CD4-positive, alpha-beta memory T cell (primary cell): ENCODE measurements around the gene CFAP53. TPM values are rescaled to one million over a fixed set of nuclear protein-coding genes. Genes with fewer than 3 reads are reported as not detected.
"Not testable (repeated sequence)": the region's sequence is repeated elsewhere in the genome, so short reads cannot be mapped to it uniquely, and the experiment has no call there.

Experiments used
- CTCF ChIA-PET: fragments of 350-600 bp; sonication (Branson Sonifier 250); formaldehyde crosslinking; loops from one replicate; lab custom pipeline; 2021; ENCODE audit warnings: inconsistent platforms; ENCODE audit not compliant: partially characterized antibody; lab: Charles Lee
- POLR2A ChIA-PET: fragments of 350-600 bp; sonication (Branson Sonifier 250); formaldehyde crosslinking; loops from one replicate; lab custom pipeline; 2021; ENCODE audit not compliant: partially characterized antibody; lab: Charles Lee
- DNase-seq, 5 donors: peaks; one replicate each; pipeline versions ENCODE4 v3.0.0 to v3.0.0-alpha.2; 2020 to 2022; ENCODE audit warnings: mixed read lengths in 1 of 5
- H3K27ac ChIP-seq: one replicate; pipeline ENCODE4 v1.7.0; 2013; ENCODE audit warnings: low read depth, low read length
- H3K27me3 ChIP-seq: 2 replicates; pipeline ENCODE4 v1.7.0; 2013; ENCODE audit warnings: mild to moderate bottlenecking, low read length, moderate library complexity; ENCODE audit not compliant: insufficient read depth
- H3K36me3 ChIP-seq: 2 replicates; pipeline ENCODE4 v1.7.0; 2013; ENCODE audit warnings: mild to moderate bottlenecking, low read length, moderate library complexity; ENCODE audit not compliant: insufficient read depth
- H3K4me1 ChIP-seq: 2 replicates; pipeline ENCODE4 v1.7.0; 2013; ENCODE audit warnings: mild to moderate bottlenecking, low read length, moderate library complexity; ENCODE audit not compliant: insufficient read depth
- H3K4me3 ChIP-seq, 2 donors: one replicate each; pipeline ENCODE4 v1.7.0; 2013; ENCODE audit warnings: low read length in 2 of 2, mild to moderate bottlenecking in 1 of 2
- H3K9me3 ChIP-seq, 2 donors: one replicate each; pipeline ENCODE4 v1.7.0; 2013; ENCODE audit warnings: low read length in 2 of 2, control low read depth in 1 of 2; ENCODE audit not compliant: control insufficient read depth in 1 of 2
- H3K27ac Mint-ChIP-seq, 7 donors: one replicate each; pipeline ENCODE4 v1.8.0; 2020 to 2021; ENCODE audit warnings: mixed read lengths in 7 of 7, mild to moderate bottlenecking in 6 of 7, inconsistent platforms in 3 of 7, moderate library complexity in 3 of 7
- H3K27me3 Mint-ChIP-seq, 2 donors: one replicate each; pipeline ENCODE4 v1.8.0; 2020 to 2021; ENCODE audit warnings: mixed read lengths in 2 of 2
- H3K36me3 Mint-ChIP-seq, 2 donors: one replicate each; pipeline ENCODE4 v1.8.0; 2020 to 2021; ENCODE audit warnings: mixed read lengths in 2 of 2, inconsistent platforms in 1 of 2, mild to moderate bottlenecking in 1 of 2
- H3K4me1 Mint-ChIP-seq, 4 donors: one replicate each; pipeline ENCODE4 v1.8.0; 2020 to 2021; ENCODE audit warnings: mixed read lengths in 4 of 4, mild to moderate bottlenecking in 1 of 4
- H3K4me3 Mint-ChIP-seq, 8 donors: one replicate each; pipeline ENCODE4 v1.8.0; 2020 to 2021; ENCODE audit warnings: mixed read lengths in 8 of 8, mild to moderate bottlenecking in 7 of 8, moderate library complexity in 6 of 8, inconsistent platforms in 3 of 8
- H3K9me3 Mint-ChIP-seq, 8 donors: one replicate each; pipeline ENCODE4 v1.8.0; 2020 to 2021; ENCODE audit warnings: mixed read lengths in 8 of 8, mild to moderate bottlenecking in 5 of 8, inconsistent platforms in 3 of 8, moderate library complexity in 1 of 8
- intact Hi-C: fragments of 100-400 bp; cut with micrococcal nuclease; formaldehyde crosslinking; loops from one replicate; pipeline ENCODE4 v1.15.1; 2023
- polyA plus RNA-seq, 2 donors: library from polyadenylated mRNA; unstranded; fragments of 300-500 nt; fragmentation: Illumina TruSeq; gene quantifications; one replicate each; pipeline ENCODE4 v1.2.3, GENCODE V29; 2021
- total RNA-seq, 2 experiments: library from RNA; stranded (reverse); gene quantifications; one replicate each; pipeline ENCODE4 v1.2.3, GENCODE V29; 2021

CFAP53 gene
- total and polyA plus RNA-seq, 4 experiments from 2014 or later, result 0.10 to 1.6 (median 0.76) TPM

DNA sequence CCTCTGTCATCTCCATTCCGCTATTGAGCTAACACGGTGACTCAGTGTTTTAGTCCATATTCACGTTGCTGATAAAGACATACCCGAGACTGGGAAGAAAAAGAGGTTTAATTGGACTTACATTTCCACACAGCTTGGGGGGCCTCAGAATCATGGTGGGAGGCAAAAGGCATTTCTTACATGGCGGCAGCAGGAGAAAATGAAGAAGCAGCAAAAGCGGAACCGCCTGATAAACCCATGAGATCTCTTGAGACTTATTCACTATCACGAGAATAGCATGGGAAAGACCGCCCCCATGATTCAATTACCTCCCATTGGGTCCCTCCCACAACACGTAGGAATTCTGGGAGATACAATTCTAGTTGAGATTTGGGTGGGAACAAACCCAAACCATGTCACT lies 43.8 kb upstream of the CFAP53 start:
- CTCF ChIA-PET, result interaction anchor here (1.6 to 3.0 kb wide), 2 partner anchors 42 to 47 kb away, joined by 5 to 9 read pairs; no protein-coding TSS in a partner anchor
- H3K4me1 Mint-ChIP-seq, result peaks cover 8 to 21% (median 14%) of the 10 kb centered on the region in 4 donors

DNA sequence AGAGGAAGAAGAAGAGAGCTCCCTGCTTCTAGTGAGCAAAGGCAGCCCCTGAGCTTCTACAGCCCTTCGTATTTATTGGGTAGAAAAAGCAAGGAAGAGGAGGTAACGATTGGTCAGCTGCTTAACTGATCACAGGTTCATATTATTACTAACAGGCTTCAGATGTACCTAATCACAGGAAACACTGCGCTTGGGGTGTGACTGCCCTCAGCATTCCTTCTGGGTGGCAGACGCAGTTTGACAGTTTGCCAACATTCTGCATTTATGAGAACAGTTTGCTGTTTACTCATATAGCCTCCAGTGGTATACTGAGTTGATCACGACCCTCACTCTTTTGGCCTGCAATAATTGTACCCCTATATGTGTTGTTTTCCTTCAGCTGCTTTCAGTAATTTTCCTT lies 42.6 kb upstream of the CFAP53 start:
- not testable (repeated sequence) for H3K9me3 Mint-ChIP-seq, H3K36me3 Mint-ChIP-seq, H3K27me3 ChIP-seq, H3K9me3 ChIP-seq, DNase-seq, H3K36me3 ChIP-seq, H3K27ac ChIP-seq, H3K4me3 ChIP-seq, H3K27ac Mint-ChIP-seq
- peaks cover 8 to 21% (median 14%) of the 10 kb centered on the region in 4 donors for H3K4me1 Mint-ChIP-seq
- CTCF ChIA-PET, result interaction anchor here (0.8 to 3.0 kb wide), 4 partner anchors 27 to 48 kb away, joined by 3 to 9 read pairs (median 4); partner anchors contain the start of genes CFAP53 and MBD1
- peak overlapping the region in 1 of 8 donors; percentile 40 for H3K4me3 Mint-ChIP-seq
- intact Hi-C loops, result loop anchor here (5.0 kb wide), 1 partner anchor 48 kb away; no protein-coding TSS in a partner anchor
- peaks cover 10 to 14% of the 10 kb centered on the region in 2 donors for H3K27me3 Mint-ChIP-seq
- peaks cover 15% of the 10 kb centered on the region for H3K4me1 ChIP-seq
- POLR2A ChIA-PET, result interaction anchor here (2.2 kb wide), 1 partner anchor 19 kb away, joined by 15 read pairs; no protein-coding TSS in a partner anchor

More for the DNA sequence above, 43.8 kb upstream of the CFAP53 start:
- Mint-ChIP-seq H3K4me3 (no peak overlapping the region), H3K36me3 (no peaks in the 10 kb centered on the region), H3K27me3 (peaks cover 8 to 14% of the 10 kb centered on the region in 2 donors), H3K27ac (no peak overlapping the region), H3K9me3 (peaks cover 0 to 7% (median 3%) of the 10 kb centered on the region in 8 donors)
- H3K4me3 ChIP-seq, result no peak overlapping the region
- DNase-seq, result no peak
- H3K27ac ChIP-seq, result no peak overlapping the region
- peaks cover 15% of the 10 kb centered on the region for H3K4me1 ChIP-seq
- POLR2A ChIA-PET, result no interaction called here
- H3K9me3 ChIP-seq, result peaks cover 0 to 4% of the 10 kb centered on the region in 2 donors
- intact Hi-C loops, result no loop called here
- H3K27me3 ChIP-seq, result no peaks in the 10 kb centered on the region
- H3K36me3 ChIP-seq, result no peaks in the 10 kb centered on the region

DNA sequence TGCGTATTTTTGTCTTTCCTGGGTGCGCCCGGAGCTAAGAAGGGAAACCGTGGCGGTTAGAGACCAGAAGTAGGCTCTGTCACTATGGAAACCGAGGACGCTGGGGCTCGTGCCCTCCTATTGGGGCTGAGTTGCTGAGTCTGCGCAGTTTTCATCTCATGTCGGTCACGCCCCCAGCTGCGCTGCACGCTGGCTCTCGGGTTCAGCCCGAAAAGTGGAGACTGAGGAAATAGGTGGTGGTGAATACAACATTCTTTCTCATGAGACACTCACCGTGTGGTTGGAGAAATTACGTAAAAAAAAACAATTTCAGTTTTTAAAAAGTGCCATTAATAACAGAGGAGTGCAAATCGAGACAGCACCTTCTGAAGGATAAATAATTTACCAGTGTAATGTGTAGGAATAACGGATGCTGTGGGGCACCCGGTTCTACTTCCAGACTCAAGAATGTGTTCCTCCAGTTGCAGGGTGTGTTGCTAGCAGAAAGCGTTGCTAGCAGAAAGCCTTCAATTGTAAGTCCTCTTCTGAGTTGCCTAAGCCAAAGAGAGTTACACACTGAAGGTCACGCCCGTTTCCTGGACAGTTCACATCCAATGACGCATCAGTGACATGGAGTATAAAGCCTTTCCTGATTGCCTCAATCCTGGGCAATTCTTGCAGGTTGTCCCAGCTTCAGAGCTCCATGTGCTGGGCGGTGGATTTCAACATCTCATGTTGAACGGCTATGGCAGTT lies 41.6 kb upstream of the CFAP53 start:
- H3K27ac ChIP-seq, result peak overlapping the region; percentile 7
- peaks cover 8 to 20% of the 10 kb centered on the region in 2 donors for H3K27me3 Mint-ChIP-seq
- H3K4me1 ChIP-seq, result peaks cover 15% of the 10 kb centered on the region
- no peaks in the 10 kb centered on the region for H3K36me3 ChIP-seq
- peak overlapping the region; percentile 53 to 55 for H3K4me3 ChIP-seq
- DNase-seq, result peak; percentile 85 to 93 (median 89)
- CTCF ChIA-PET, result interaction anchor here (1.1 to 3.0 kb wide), 5 partner anchors 19 to 49 kb away, joined by 3 to 9 read pairs (median 4); partner anchors contain the start of genes CFAP53 and MBD1
- H3K36me3 Mint-ChIP-seq, result no peaks in the 10 kb centered on the region
- peaks cover 0 to 6% of the 10 kb centered on the region in 2 donors for H3K9me3 ChIP-seq
- peaks cover 0 to 8% (median 4%) of the 10 kb centered on the region in 8 donors for H3K9me3 Mint-ChIP-seq
- no peaks in the 10 kb centered on the region for H3K27me3 ChIP-seq
- intact Hi-C loops, result loop anchor here (1.0 to 5.0 kb wide), 6 partner anchors 10 to 67 kb away; partner anchors contain the start of genes CFAP53, CXXC1, MBD1 and SKA1
- H3K27ac Mint-ChIP-seq, result peak overlapping the region; percentile 61 to 94 (median 89)
- POLR2A ChIA-PET, result interaction anchor here (1.0 to 2.2 kb wide), 7 partner anchors 9 to 821 kb away, joined by 4 to 29 read pairs (median 7); partner anchors contain the start of genes C18orf32, CFAP53, MBD1 and SKA1
- peaks cover 8 to 21% (median 14%) of the 10 kb centered on the region in 4 donors for H3K4me1 Mint-ChIP-seq
- H3K4me3 Mint-ChIP-seq, result peak overlapping the region; percentile 91 to 97 (median 94)

DNA sequence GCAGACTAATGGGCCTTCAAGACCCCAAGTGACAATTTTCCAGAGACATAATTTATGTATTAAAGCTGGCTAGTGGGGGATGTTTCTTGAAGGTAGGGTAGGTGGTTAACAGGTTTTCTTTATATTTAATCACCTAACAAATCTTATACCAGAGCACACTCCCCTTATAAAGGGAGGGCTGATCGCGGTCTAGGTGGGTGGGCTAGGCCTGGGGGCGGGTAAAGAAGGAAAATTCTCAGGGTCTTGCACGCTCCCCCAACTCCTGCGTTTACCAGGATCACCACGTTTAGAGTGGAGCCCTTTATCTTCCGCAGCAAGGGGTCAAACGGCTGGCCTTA lies 41.1 kb upstream of the CFAP53 start:
- Histone ChIP-seq H3K4me3 (peak overlapping the region; percentile 53 to 55), H3K36me3 (no peaks in the 10 kb centered on the region), H3K27me3 (no peaks in the 10 kb centered on the region), H3K27ac (peak overlapping the region; percentile 7), H3K4me1 (peaks cover 15% of the 10 kb centered on the region), H3K9me3 (peaks cover 0 to 6% of the 10 kb centered on the region in 2 donors)
- DNase-seq, result no peak
- peaks cover 10 to 24% of the 10 kb centered on the region in 2 donors for H3K27me3 Mint-ChIP-seq
- H3K4me3 Mint-ChIP-seq, result peak overlapping the region; percentile 91 to 97 (median 94)
- H3K9me3 Mint-ChIP-seq, result peaks cover 0 to 8% (median 4%) of the 10 kb centered on the region in 8 donors
- CTCF ChIA-PET, result interaction anchor here (1.1 to 3.0 kb wide), 4 partner anchors 18 to 50 kb away, joined by 3 to 9 read pairs (median 6); partner anchors contain the start of gene MBD1
- POLR2A ChIA-PET, result interaction anchor here (1.0 to 2.2 kb wide), 7 partner anchors 9 to 820 kb away, joined by 4 to 29 read pairs (median 7); partner anchors contain the start of genes C18orf32, CFAP53, MBD1 and SKA1
- intact Hi-C loops, result loop anchor here (1.0 to 5.0 kb wide), 6 partner anchors 9 to 68 kb away; partner anchors contain the start of genes CFAP53, CXXC1, MBD1 and SKA1
- H3K4me1 Mint-ChIP-seq, result peaks cover 8 to 21% (median 14%) of the 10 kb centered on the region in 4 donors
- H3K27ac Mint-ChIP-seq, result peak overlapping the region; percentile 61 to 94 (median 89)
- H3K36me3 Mint-ChIP-seq, result no peaks in the 10 kb centered on the region

DNA sequence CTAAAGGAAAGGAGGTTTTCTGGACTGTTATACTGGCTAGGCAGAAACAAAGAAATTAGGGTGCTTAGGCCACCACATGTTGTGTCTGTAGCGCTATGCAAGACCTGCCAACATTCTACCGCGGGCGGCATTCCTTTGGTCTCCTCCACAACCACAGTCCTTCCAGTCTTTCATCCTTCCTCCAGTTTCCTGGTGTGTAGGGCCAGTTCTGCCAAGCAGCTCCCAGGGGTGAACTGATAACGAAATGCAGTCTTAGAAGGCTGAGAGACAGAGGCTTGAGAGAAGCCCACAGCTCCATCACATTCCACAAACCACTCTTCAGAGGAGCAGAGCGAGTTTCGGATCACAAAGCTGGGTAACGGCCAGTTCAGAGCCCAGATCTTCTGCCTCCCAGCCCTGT lies 40.6 kb upstream of the CFAP53 start:
- Histone ChIP-seq H3K4me3 (peak overlapping the region in 1 of 2 donors; percentile 53), H3K27ac (no peak overlapping the region), H3K9me3 (peaks cover 0 to 6% of the 10 kb centered on the region in 2 donors), H3K4me1 (peaks cover 15% of the 10 kb centered on the region), H3K27me3 (no peaks in the 10 kb centered on the region), H3K36me3 (no peaks in the 10 kb centered on the region)
- peaks cover 8 to 21% (median 14%) of the 10 kb centered on the region in 4 donors for H3K4me1 Mint-ChIP-seq
- intact Hi-C loops, result loop anchor here (1.0 to 5.0 kb wide), 6 partner anchors 9 to 68 kb away; partner anchors contain the start of genes CFAP53, CXXC1, MBD1 and SKA1
- ChIA-PET CTCF (interaction anchor here (1.1 to 3.0 kb wide), 4 partner anchors 18 to 50 kb away, joined by 3 to 9 read pairs (median 6); partner anchors contain the start of gene MBD1), POLR2A (interaction anchor here (1.0 to 2.2 kb wide), 6 partner anchors 9 to 820 kb away, joined by 4 to 29 read pairs (median 8); partner anchors contain the start of genes C18orf32, MBD1 and SKA1)
- H3K36me3 Mint-ChIP-seq, result no peaks in the 10 kb centered on the region
- DNase-seq, result no peak
- peak overlapping the region; percentile 49 to 97 (median 94) for H3K4me3 Mint-ChIP-seq
- H3K27ac Mint-ChIP-seq, result peak overlapping the region in 4 of 7 donors; percentile 27 to 67 (median 58)
- peaks cover 0 to 8% (median 4%) of the 10 kb centered on the region in 8 donors for H3K9me3 Mint-ChIP-seq
- H3K27me3 Mint-ChIP-seq, result peaks cover 13 to 26% of the 10 kb centered on the region in 2 donors

DNA sequence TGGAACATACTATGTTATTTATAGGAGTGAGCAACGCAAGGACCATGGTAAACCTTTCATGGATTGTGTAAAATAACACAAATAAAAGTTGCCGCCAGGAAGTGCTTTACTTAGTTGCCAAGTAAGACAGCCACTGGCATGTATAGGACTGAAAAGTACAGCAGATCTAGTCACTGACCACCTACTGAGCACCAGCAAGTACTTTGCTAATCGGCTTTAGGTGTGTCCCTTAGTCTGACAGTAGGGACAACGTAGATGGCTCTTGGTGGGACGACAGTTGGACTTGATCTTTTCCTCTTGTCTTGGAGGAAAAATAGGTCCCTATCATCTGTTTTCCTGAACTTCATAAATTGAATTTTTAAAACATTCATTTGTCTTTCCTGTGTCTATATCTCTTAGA lies 34.8 kb upstream of the CFAP53 start:
- peaks cover 11% of the 10 kb centered on the region for H3K4me1 ChIP-seq
- H3K4me3 ChIP-seq, result no peak overlapping the region
- ChIA-PET POLR2A (no interaction called here), CTCF (interaction anchor here (1.2 kb wide), 1 partner anchor 56 kb away, joined by 3 read pairs; no protein-coding TSS in a partner anchor)
- H3K9me3 ChIP-seq, result peaks cover 0 to 6% of the 10 kb centered on the region in 2 donors
- H3K36me3 Mint-ChIP-seq, result no peaks in the 10 kb centered on the region
- H3K9me3 Mint-ChIP-seq, result peaks cover 0 to 11% (median 5%) of the 10 kb centered on the region in 8 donors
- intact Hi-C loops, result no loop called here
- H3K27ac Mint-ChIP-seq, result no peak overlapping the region
- peaks cover 25 to 36% of the 10 kb centered on the region in 2 donors for H3K27me3 Mint-ChIP-seq
- H3K27ac ChIP-seq, result no peak overlapping the region
- DNase-seq, result no peak
- H3K36me3 ChIP-seq, result no peaks in the 10 kb centered on the region
- H3K4me3 Mint-ChIP-seq, result no peak overlapping the region
- peaks cover 5 to 12% (median 7%) of the 10 kb centered on the region in 4 donors for H3K4me1 Mint-ChIP-seq
- peaks cover 6% of the 10 kb centered on the region for H3K27me3 ChIP-seq
